Dermis lymphatic vessel endothelial cell (primary cell): ENCODE results near the gene SLC12A7. TPM values are rescaled to one million over a fixed set of nuclear protein-coding genes. Genes with fewer than 3 reads are reported as not detected.

Source experiments
- total RNA-seq: library from RNA; depleted of rRNA; stranded (reverse); fragments of >200 nt; gene quantifications from 2 replicates; pipeline ENCODE4 v1.2.1, GENCODE V29; 2014

Gene SLC12A7
- 18.4 and 19.1 TPM in 2 replicates for total RNA-seq

DNA sequence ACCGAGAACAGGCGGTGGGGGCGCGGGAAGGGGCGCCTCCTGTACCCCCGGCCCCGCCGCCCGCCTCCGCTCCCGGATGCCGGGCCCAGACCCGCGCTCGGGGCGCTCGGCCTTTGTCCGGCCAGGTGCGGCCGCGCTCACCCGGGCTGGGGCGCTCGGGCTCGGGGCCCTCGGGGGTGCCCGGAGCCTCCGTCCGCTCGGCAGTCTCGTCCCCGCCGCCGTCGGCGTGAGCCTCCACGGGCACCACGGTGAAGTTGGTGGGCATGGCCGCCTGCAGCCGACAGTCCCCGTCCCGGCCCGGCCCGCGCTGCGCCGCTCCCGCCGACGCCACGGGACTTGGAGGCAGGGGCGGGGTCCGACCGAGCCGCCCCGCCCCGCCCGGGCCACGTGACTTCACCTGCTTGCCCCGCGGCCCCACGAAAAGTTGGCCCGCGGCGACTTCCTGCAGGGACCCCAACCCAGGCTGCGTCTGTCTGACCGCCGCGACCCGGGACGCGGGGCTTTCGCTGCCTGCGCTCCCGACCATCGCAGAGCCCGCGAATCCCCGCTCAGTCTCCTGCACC, at the start of gene SLC12A7:
TSS of gene SLC12A7 (minus strand) at position 337 of the 563 bp plus-strand sequence. CDS start at position 265, 72 bp downstream.

DNA sequence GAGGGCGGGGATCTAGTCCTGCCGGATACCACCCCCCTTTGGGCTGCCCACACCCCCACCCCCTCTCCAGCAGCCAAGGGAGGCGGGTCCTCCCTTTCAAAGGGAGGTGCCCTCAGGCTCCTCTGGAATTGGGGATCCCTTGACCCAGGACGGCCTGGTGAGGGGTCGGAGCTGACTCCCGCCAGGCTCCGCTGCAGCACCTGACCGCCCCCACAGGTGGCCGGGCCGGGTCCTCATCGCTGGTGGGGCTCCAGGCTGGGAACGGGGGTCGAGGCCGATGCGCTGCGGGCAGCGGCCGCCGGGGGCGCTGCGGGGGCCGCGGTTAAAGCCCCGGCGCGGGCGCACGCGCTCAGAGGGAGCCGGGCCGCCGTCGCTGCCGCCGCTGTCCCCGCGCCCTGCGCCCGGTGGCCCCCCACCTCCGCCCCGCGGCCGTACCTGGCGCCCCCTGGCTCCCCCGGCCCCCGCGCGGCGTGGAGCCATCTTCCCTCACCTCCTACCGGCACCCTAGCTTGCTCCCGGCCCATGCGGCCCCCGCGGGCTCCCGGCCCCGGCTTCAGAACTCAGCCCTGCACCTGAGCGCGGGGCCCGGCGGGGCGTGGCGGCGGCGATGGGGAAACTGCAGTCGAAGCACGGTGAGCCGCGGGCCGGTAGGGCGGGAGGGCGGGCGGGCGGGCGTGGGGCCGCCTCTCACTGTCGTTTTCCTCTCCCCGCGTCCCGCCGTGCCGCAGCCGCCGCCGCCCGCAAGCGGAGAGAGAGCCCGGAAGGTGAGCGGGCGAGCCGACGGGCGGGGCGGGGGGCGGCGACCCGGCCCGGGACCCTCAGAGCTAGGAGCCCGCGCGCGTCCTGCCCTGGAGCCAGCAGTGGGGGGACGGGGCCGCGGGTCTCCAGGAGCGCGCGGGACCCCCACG, 103.2 kb downstream of the SLC12A7 start, which contains the start of gene NKD2:
TSS of gene NKD2 (plus strand) at position 352 of the 908 bp plus-strand sequence. CDS start at position 608, 256 bp downstream.

Other genes starting within 250 kb of the SLC12A7 start
- 32.5 and 32.7 TPM in 2 replicates for gene BRD9, start 219.3 kb downstream of the SLC12A7 start, total RNA-seq
- 4.3 and 6.1 TPM in 2 replicates for gene TRIP13, start 219.2 kb downstream of the SLC12A7 start, total RNA-seq
- gene NKD2, start 103.3 kb downstream of the SLC12A7 start, total RNA-seq: under 0.01 and 0.11 TPM in 2 replicates
- not detected in 2 replicates for gene SLC6A19, start 89.5 kb upstream of the SLC12A7 start, total RNA-seq
- not detected in 2 replicates for gene SLC6A18, start 113.3 kb upstream of the SLC12A7 start, total RNA-seq
- gene TERT, start 183.0 kb upstream of the SLC12A7 start, total RNA-seq: not detected in 2 replicates
- gene CLPTM1L, start 233.0 kb upstream of the SLC12A7 start, total RNA-seq: 271 and 275 TPM in 2 replicates